ENCODE measurements around the gene NCLN. TPM values are rescaled to one million over a fixed set of nuclear protein-coding genes. Genes with fewer than 3 reads are reported as not detected.
"Not testable (repeated sequence)": the region's sequence is repeated elsewhere in the genome, so short reads cannot be mapped to it uniquely, and the experiment has no call there.

NCLN gene
- total RNA-seq, 1 experiment from 2014 or later = 74.7 TPM

- Histone ChIP-seq H3K9me2 (replicated peaks; ENCODE audit: low read length) (no peaks in the 10 kb centered on the region), H3K4me1 (ENCODE audit: insufficient read depth, low read length) (no peaks in the 10 kb centered on the region), H3K9me3 (ENCODE audit: low read length) (no peaks in the 10 kb centered on the region), H3K9ac (ENCODE audit: low read length) (no peak overlapping the region), H3K27me3 (ENCODE audit: low read length) (no peaks in the 10 kb centered on the region; the same call in 1 of the 2 replicates), H3K36me3 (ENCODE audit: low read depth, low read length) (no peaks in the 10 kb centered on the region), H3K4me3 (ENCODE audit: low read length) (no peak overlapping the region), H3K27ac (ENCODE audit: low read length) (no peak overlapping the region), H3K79me2 (ENCODE audit: low read length) (no peaks in the 10 kb centered on the region), H3K4me2 (ENCODE audit: low read length) (no peak overlapping the region), H3F3A (ENCODE audit: low read length, unreplicated experiment) (no peaks in the 10 kb centered on the region), H2AFZ (ENCODE audit: low read length) (no peak overlapping the region), H4K20me1 (ENCODE audit: low read length) (no peaks in the 10 kb centered on the region)
- intact Hi-C loops (cut with micrococcal nuclease) = no loop called here
- no peak for ATAC-seq
- TF ChIP-seq, protein P1, sequence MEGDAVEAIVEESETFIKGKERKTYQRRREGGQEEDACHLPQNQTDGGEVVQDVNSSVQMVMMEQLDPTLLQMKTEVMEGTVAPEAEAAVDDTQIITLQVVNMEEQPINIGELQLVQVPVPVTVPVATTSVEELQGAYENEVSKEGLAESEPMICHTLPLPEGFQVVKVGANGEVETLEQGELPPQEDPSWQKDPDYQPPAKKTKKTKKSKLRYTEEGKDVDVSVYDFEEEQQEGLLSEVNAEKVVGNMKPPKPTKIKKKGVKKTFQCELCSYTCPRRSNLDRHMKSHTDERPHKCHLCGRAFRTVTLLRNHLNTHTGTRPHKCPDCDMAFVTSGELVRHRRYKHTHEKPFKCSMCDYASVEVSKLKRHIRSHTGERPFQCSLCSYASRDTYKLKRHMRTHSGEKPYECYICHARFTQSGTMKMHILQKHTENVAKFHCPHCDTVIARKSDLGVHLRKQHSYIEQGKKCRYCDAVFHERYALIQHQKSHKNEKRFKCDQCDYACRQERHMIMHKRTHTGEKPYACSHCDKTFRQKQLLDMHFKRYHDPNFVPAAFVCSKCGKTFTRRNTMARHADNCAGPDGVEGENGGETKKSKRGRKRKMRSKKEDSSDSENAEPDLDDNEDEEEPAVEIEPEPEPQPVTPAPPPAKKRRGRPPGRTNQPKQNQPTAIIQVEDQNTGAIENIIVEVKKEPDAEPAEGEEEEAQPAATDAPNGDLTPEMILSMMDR (conservative IDR thresholded peaks at IDR 0.05; ENCODE audit: low read depth, low read length) = no peak
- no TSS peak for BruUV-seq (replicated peaks)
- CTCF ChIA-PET = no interaction called here
- DNase-seq = no peak
- POLR2A ChIA-PET (ENCODE audit: unreplicated experiment) = no interaction called here
Measured at GRCh38 chr19:3233831-3234230, 48.1 kb downstream of the NCLN start.

DNA sequence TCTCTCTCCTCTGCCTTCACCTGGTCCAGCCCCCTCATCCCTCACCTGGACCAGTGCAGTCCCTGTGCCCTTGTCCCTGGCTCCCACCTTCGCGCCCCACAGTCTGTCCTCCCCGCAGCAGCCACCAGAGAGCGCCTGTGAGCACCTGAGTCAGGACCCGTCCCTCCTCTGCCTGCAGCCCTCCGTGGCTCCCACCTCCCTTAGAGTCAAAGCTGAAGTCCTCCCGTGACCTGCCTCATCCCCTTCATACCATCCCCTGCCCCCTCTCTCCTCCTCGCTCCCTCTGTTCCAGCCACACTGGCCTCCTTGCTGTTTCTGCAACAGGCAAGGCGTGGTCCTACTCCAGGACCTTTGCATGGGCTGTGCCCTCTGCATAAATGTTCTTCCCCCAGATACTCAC, 49.1 kb downstream of the NCLN start:
- ATAC-seq (no peak), DNase-seq (no peak)
- no peaks in the 10 kb centered on the region for H3K36me3 ChIP-seq (ENCODE audit: low read depth, low read length)
- no TSS peak for BruUV-seq (replicated peaks)
- no peaks in the 10 kb centered on the region for H3K9me3 ChIP-seq (ENCODE audit: low read length)
- no peak overlapping the region for H2AFZ ChIP-seq (ENCODE audit: low read length)
- no peaks in the 10 kb centered on the region for H3K27me3 ChIP-seq (ENCODE audit: low read length)
- no peak overlapping the region for H3K4me3 ChIP-seq (ENCODE audit: low read length)
- no peaks in the 10 kb centered on the region for H3K9me2 ChIP-seq (replicated peaks; ENCODE audit: low read length)
- H3K9ac ChIP-seq (ENCODE audit: low read length) = no peak overlapping the region
- POLR2A ChIA-PET (ENCODE audit: unreplicated experiment) = no interaction called here
- CTCF ChIA-PET = no interaction called here
- no peak overlapping the region for H3K4me2 ChIP-seq (ENCODE audit: low read length)
- H3K79me2 ChIP-seq (ENCODE audit: low read length) = no peaks in the 10 kb centered on the region
- no peaks in the 10 kb centered on the region for H3F3A ChIP-seq (ENCODE audit: low read length, unreplicated experiment)
- no peaks in the 10 kb centered on the region for H3K4me1 ChIP-seq (ENCODE audit: insufficient read depth, low read length)
- intact Hi-C loops (cut with micrococcal nuclease) = no loop called here
- TF ChIP-seq, protein P1 (conservative IDR thresholded peaks at IDR 0.05; ENCODE audit: low read depth, low read length) = peak; percentile 34; the same call in 1 of the 2 replicates
- TF ChIP-seq EZH2phosphoT487 (IDR thresholded peaks at IDR 0.05; ENCODE audit: borderline replicate concordance, low read length) (no peak), EZH2 (IDR thresholded peaks at IDR 0.05; ENCODE audit: low read length, unreplicated experiment) (no peak)
- H3K27ac ChIP-seq (ENCODE audit: low read length) = no peak overlapping the region
- no peaks in the 10 kb centered on the region for H4K20me1 ChIP-seq (ENCODE audit: low read length)

GRCh38 chr19:3235604-3236003, 49.9 kb downstream of the NCLN start:
- H3K9me3 ChIP-seq (ENCODE audit: low read length); H2AFZ ChIP-seq (ENCODE audit: low read length); H3K4me2 ChIP-seq (ENCODE audit: low read length); intact Hi-C loops (cut with micrococcal nuclease); H3F3A ChIP-seq (ENCODE audit: low read length, unreplicated experiment); H4K20me1 ChIP-seq (ENCODE audit: low read length); H3K4me3 ChIP-seq (ENCODE audit: low read length); BruUV-seq (replicated peaks); H3K27ac ChIP-seq (ENCODE audit: low read length); POLR2A ChIA-PET (ENCODE audit: unreplicated experiment); DNase-seq; H3K9ac ChIP-seq (ENCODE audit: low read length); H3K36me3 ChIP-seq (ENCODE audit: low read depth, low read length); H3K27me3 ChIP-seq (ENCODE audit: low read length); ATAC-seq; H3K4me1 ChIP-seq (ENCODE audit: insufficient read depth, low read length); CTCF ChIA-PET; H3K79me2 ChIP-seq (ENCODE audit: low read length); H3K9me2 ChIP-seq (replicated peaks; ENCODE audit: low read length): not testable (repeated sequence)

Measured in PC-3 (cell line).